HG02759 (cell line): ENCODE results near the gene KRT10.
"Not testable (repeated sequence)": the region's sequence is repeated elsewhere in the genome, so short reads cannot be mapped to it uniquely, and the experiment has no call there.

Source experiments
- ATAC-seq: cut with Tn5 transposase; IDR thresholded peaks from one replicate; pipeline ENCODE4 v1.9.1; 2021; ENCODE audit warnings: mild to moderate bottlenecking, moderate library complexity; ENCODE audit not compliant: unreplicated experiment

KRT10 gene

GRCh38 chr17:40822132-40822812 is at the start of gene KRT10:
KRT10 (minus strand) TSS chr17:40822614; CDS start chr17:40822585, 29 bp downstream.
- ATAC-seq = no peak

DNA sequence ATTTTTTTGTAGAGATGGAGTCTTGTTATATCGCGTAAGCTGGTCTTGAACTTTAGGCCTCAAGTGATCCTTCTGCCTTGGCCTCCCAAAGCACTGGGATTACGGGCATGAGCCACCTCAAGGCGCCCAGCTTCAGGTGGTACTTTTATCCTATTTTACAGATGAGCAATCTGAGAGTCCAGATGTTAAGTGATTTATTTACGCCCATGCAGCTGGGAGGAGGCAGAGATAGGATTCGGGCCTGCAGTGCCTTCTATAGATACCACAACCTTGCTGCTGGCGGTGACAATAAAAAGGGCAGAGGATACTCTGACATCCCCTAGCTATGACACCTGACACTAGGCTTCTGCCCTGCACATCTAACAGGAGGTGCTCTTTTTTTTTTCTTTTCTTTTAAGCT is 48.9 kb upstream of the KRT10 start:
- no peak for ATAC-seq

- ATAC-seq = no peak
Observed at GRCh38 chr17:40870136-40870535, 47.7 kb upstream of the KRT10 start.

GRCh38 chr17:40866838-40867237 is 44.4 kb upstream of the KRT10 start, which contains the start of gene KRT12:
KRT12 (minus strand) TSS chr17:40867223; CDS start chr17:40867186, 37 bp downstream.
- no peak for ATAC-seq

GRCh38 chr17:40864661-40865390 is 42.4 kb upstream of the KRT10 start:
- ATAC-seq = no peak

DNA sequence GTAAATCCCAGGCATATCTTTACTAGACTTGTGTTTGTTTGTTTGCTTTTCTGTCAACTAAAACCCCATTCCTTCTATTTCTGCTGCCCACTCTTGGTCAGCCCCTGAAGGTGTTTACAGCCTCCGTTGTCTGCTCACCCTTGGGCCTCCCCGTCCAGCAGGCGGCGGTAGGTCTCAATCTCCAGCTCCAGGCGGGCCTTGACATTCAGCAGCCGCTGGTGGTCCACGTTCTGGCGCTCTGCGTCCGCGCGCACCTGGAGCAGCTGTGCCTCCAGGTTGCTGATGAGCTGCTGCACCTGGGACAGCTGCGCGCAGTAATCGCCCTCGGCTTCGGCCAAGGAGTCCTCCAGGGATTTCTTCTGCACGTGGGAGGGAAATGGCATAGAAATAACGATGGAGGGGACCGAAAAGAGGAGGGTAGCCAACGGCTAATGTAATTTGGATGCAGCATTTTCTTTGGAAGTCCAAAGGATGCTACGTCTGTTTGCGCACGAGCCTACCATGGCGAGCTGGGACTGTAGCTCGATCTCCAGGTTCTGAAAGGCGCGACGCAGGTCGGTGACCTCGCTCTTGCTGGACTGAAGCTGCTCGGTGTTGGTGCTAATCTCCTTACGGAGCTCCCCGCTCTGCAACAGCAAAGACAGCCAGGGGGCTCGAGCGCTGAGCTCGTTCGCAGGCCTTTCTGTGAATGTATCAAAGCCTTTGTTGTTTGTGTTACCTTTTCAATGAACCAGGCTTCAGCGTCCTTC is 40.7 kb upstream of the KRT10 start:
- ATAC-seq = no peak

DNA sequence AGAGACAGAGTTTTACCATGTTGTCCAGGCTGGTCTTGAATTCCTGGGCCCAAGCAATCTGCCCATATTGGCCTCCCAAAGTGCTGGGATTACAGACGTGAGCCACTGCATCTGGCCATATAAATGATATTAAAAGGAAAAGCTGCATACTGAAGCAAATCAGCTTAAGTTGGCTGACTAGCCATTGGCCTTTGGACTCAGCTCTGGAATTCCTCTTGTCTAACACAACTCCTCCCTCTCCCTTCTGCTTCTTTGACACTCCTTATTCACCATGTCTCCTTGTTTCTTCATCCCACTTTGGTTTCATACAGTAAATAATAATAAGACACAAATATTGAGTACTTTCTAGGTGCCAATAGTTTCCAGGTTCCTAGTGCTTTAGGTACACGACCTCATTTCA is 37.1 kb upstream of the KRT10 start:
- no peak for ATAC-seq

- not testable (repeated sequence) for ATAC-seq
Observed at GRCh38 chr17:40858667-40859066, 36.3 kb upstream of the KRT10 start.

- ATAC-seq = no peak
Observed at GRCh38 chr17:40857535-40857934, 35.1 kb upstream of the KRT10 start.

GRCh38 chr17:40854175-40854814 is 31.9 kb upstream of the KRT10 start:
- no peak for ATAC-seq

DNA sequence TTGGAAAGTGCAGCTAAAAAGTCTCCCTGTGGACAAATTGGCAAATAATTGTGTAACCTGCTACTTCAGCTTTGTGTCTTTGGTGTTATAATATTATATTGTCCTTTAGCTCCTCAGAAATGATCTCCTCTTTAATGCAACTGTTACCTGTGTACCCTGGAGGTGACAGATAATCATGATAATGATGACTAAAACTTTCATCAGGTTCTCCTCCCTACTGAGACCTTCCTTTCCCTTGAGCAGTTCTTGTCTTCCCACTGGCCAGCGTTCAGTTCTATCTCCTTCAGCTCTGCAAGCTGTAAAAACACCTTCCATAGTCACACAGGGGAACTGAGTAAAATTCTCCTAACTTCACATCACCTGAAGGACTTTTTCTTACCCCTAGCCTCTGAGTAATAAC is 29.9 kb upstream of the KRT10 start:
- no peak for ATAC-seq

DNA sequence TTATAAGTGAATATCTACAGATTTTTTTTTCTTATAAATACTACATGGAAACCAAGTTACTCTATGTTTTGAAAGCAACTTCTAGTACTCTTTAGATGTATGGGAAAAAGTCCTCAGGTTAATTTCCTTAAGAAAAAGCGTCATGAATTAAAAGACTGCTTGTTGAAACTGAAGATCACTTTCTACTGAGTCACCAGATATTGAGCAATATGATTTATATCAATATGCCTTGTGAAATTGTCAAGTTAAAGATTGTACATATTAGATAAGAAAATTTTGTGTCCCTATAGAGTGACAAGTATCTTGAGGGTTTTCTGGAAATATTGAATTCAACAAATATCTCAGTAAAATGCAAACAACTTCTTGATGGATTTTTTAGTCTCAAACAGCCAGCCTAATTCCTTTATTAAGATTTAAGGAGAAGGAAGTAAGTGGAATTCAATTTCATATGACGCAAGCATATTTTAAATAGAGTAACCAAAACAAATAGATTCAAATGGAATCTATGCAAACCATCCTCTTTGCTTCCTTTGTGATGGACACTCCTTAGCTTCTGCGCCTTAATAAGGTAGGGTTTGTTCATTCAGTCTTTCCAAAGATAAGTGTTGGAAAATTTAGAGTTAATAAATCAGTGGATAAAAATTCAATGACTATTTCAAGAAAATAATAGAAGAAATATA is 28.0 kb upstream of the KRT10 start:
- no peak for ATAC-seq

GRCh38 chr17:40849723-40850122 is 27.3 kb upstream of the KRT10 start:
- no peak for ATAC-seq

GRCh38 chr17:40848583-40849235 is 26.3 kb upstream of the KRT10 start:
- ATAC-seq = no peak

- no peak for ATAC-seq
Observed at GRCh38 chr17:40846515-40847144, 24.2 kb upstream of the KRT10 start.

GRCh38 chr17:40844671-40845107 is 22.3 kb upstream of the KRT10 start:
- ATAC-seq = no peak

DNA sequence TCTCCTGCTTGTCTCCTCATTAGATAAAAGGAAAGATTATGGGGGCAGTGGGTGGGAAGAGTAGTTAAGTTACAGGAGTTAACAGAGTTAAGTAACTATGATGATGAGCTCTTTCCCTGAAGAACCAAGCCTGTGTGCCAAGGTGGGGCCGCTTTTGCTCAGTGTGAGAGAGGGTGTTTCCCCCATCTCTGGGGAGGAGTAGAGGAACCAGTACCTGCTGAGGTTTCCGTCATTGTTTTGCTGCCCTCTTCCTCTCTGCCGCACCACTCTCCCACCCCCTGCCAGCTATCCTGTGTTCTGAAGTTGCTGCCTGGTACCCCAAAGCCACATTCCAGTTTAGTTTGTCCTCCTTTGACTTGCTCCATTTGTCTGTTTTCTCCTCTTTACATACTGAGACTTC is 20.8 kb upstream of the KRT10 start:
- ATAC-seq = no peak

DNA sequence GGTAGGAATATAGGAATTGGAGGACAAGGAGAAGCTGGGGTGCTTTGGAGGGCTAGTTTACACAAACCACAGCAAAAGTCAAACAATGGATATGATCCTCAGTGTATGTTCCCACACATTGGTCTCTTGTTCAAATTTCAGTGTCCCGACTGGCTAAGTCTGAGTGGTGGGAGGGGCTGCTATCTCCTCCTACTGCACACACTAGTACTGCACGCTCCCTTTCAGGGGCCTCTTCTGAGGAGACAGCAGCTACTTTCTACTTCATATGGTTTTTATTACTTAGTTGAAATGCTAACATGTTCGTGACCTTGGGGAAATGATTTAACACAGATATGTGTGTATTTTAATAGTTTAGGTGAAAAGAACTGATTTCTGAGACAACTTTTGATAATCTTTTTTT is 18.8 kb upstream of the KRT10 start:
- ATAC-seq = no peak

DNA sequence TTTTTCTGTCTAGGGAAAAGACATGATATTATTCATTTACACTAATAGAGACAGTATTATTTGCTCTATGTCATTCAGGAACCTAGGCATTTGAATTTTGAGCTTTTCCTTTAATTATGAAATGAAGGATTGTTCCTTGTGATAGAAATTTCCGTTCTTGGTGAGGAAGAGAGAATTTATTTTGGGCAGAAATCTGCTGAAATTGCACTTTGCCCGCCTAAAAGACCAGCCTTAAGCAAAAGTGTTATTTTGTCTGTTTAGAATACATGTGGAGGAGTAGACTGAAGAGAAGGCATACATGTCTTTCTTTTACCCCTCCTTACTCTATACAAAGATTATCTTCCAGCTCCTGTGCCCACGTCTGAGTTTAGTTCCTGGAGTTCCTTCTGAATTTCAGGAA is 16.8 kb upstream of the KRT10 start:
- ATAC-seq = no peak

DNA sequence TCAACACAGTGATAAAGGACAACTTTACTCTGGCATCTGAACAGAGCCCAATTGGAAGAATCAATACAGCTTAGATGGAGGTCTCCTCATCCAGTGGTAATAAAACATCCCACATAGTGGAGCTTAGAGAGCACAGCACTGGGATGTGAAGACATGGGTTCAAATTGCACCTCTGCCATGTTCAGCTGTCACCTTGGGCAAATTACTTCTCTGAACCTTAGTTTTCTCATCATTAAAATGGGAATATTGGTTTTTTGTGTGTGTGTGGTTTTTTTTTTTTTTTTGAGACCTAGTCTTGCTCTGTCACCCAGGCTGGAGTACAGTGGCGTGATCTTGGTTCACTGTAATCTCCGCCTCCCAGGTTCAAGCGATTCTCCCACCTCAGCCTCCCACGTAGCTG is 13.6 kb upstream of the KRT10 start:
- ATAC-seq = no peak
